Measurements from ENCODE around the gene CYBB.

Gene CYBB

GRCh38 chrX:37759878-37760418, 19.9 kb upstream of the CYBB start:
- Histone ChIP-seq H3K14ac (ENCODE audit: low read length in 2 of 2) (no peak overlapping the region), H3K36me3 (ENCODE audit: control insufficient read depth in 1 of 2, insufficient read depth in 2 of 2, low read depth in 1 of 2, low read length in 2 of 2) (no peaks in the 10 kb centered on the region), H4K91ac (ENCODE audit: low read length) (no peak overlapping the region), H3K9me3 (ENCODE audit: control insufficient read depth, low read length) (no peaks in the 10 kb centered on the region), H2BK15ac (ENCODE audit: low read depth, poor library complexity, severe bottlenecking) (no peak overlapping the region), H3K9ac (ENCODE audit: low read length) (no peak overlapping the region), H3K4me1 (ENCODE audit: control insufficient read depth, insufficient read depth, low read depth, low read length) (no peaks in the 10 kb centered on the region), H3K18ac (ENCODE audit: low read depth in 1 of 2, low read length in 2 of 2) (no peak overlapping the region), H3K27ac (ENCODE audit: low read length, poor library complexity, severe bottlenecking) (no peak overlapping the region), H3K79me1 (replicated peaks; ENCODE audit: low read length, poor library complexity, severe bottlenecking) (no peaks in the 10 kb centered on the region), H2BK5ac (ENCODE audit: low read depth, low read length, poor library complexity, severe bottlenecking) (no peak overlapping the region), H2AFZ (ENCODE audit: low read depth, low read length) (no peak overlapping the region), H3K4ac (ENCODE audit: low read depth in 1 of 2, low read length in 2 of 2) (no peak overlapping the region), H2BK12ac (ENCODE audit: low read length in 2 of 2) (no peak overlapping the region), H2BK120ac (ENCODE audit: low read depth, low read length) (no peak overlapping the region), H3K23ac (ENCODE audit: low read length in 2 of 2) (no peak overlapping the region), H3K27me3 (ENCODE audit: control insufficient read depth in 1 of 2, insufficient read depth in 1 of 2, low read length in 2 of 2) (peaks cover 0 to 14% of the 10 kb centered on the region in 2 experiments), H4K8ac (ENCODE audit: low read length) (no peak overlapping the region), H2AK5ac (ENCODE audit: low read length, severe bottlenecking) (no peak overlapping the region), H3K4me3 (ENCODE audit: insufficient read depth in 1 of 2, low read depth in 1 of 2, low read length in 2 of 2) (no peak overlapping the region), H3K4me2 (ENCODE audit: low read length, poor library complexity, severe bottlenecking) (no peak overlapping the region)
- DNase-seq: no peak
- WGBS: 78% methylated on average over 1 of the region's 2 CpGs

- Histone ChIP-seq H2BK120ac (ENCODE audit: low read depth, low read length) (no peak overlapping the region), H3K18ac (ENCODE audit: low read depth in 1 of 2, low read length in 2 of 2) (no peak overlapping the region), H3K36me3 (ENCODE audit: control insufficient read depth in 1 of 2, insufficient read depth in 2 of 2, low read depth in 1 of 2, low read length in 2 of 2) (no peaks in the 10 kb centered on the region), H3K4me2 (ENCODE audit: low read length, poor library complexity, severe bottlenecking) (no peak overlapping the region), H3K9ac (ENCODE audit: low read length) (no peak overlapping the region), H2AFZ (ENCODE audit: low read depth, low read length) (no peak overlapping the region), H3K27ac (ENCODE audit: low read length, poor library complexity, severe bottlenecking) (no peak overlapping the region), H2BK5ac (ENCODE audit: low read depth, low read length, poor library complexity, severe bottlenecking) (no peak overlapping the region), H2BK12ac (ENCODE audit: low read length in 2 of 2) (no peak overlapping the region), H2BK15ac (ENCODE audit: low read depth, poor library complexity, severe bottlenecking) (no peak overlapping the region), H3K4me1 (ENCODE audit: control insufficient read depth, insufficient read depth, low read depth, low read length) (no peaks in the 10 kb centered on the region), H3K27me3 (ENCODE audit: control insufficient read depth in 1 of 2, insufficient read depth in 1 of 2, low read length in 2 of 2) (peaks cover 0 to 6% of the 10 kb centered on the region in 2 experiments), H2AK5ac (ENCODE audit: low read length, severe bottlenecking) (no peak overlapping the region), H4K8ac (ENCODE audit: low read length) (no peak overlapping the region), H3K9me3 (ENCODE audit: control insufficient read depth, low read length) (no peaks in the 10 kb centered on the region), H3K14ac (ENCODE audit: low read length in 2 of 2) (no peak overlapping the region), H3K4ac (ENCODE audit: low read depth in 1 of 2, low read length in 2 of 2) (no peak overlapping the region), H3K79me1 (replicated peaks; ENCODE audit: low read length, poor library complexity, severe bottlenecking) (no peaks in the 10 kb centered on the region), H3K4me3 (ENCODE audit: insufficient read depth in 1 of 2, low read depth in 1 of 2, low read length in 2 of 2) (no peak overlapping the region), H3K23ac (ENCODE audit: low read length in 2 of 2) (no peak overlapping the region), H4K91ac (ENCODE audit: low read length) (no peak overlapping the region)
- DNase-seq: no peak
Measured at GRCh38 chrX:37763400-37763799, 16.5 kb upstream of the CYBB start.

GRCh38 chrX:37765507-37765906, 14.4 kb upstream of the CYBB start:
- Histone ChIP-seq H4K8ac (ENCODE audit: low read length) (no peak overlapping the region), H2BK120ac (ENCODE audit: low read depth, low read length) (no peak overlapping the region), H3K27me3 (ENCODE audit: control insufficient read depth in 1 of 2, insufficient read depth in 1 of 2, low read length in 2 of 2) (peaks cover 0 to 3% of the 10 kb centered on the region in 2 experiments), H3K14ac (ENCODE audit: low read length in 2 of 2) (no peak overlapping the region), H3K4me3 (ENCODE audit: insufficient read depth in 1 of 2, low read depth in 1 of 2, low read length in 2 of 2) (no peak overlapping the region), H3K27ac (ENCODE audit: low read length, poor library complexity, severe bottlenecking) (no peak overlapping the region), H3K36me3 (ENCODE audit: control insufficient read depth in 1 of 2, insufficient read depth in 2 of 2, low read depth in 1 of 2, low read length in 2 of 2) (no peaks in the 10 kb centered on the region), H3K9me3 (ENCODE audit: control insufficient read depth, low read length) (no peaks in the 10 kb centered on the region), H2AK5ac (ENCODE audit: low read length, severe bottlenecking) (no peak overlapping the region), H3K4me1 (ENCODE audit: control insufficient read depth, insufficient read depth, low read depth, low read length) (no peaks in the 10 kb centered on the region), H2AFZ (ENCODE audit: low read depth, low read length) (no peak overlapping the region), H3K9ac (ENCODE audit: low read length) (no peak overlapping the region), H2BK15ac (ENCODE audit: low read depth, poor library complexity, severe bottlenecking) (no peak overlapping the region), H3K4ac (ENCODE audit: low read depth in 1 of 2, low read length in 2 of 2) (no peak overlapping the region), H4K91ac (ENCODE audit: low read length) (no peak overlapping the region), H3K79me1 (replicated peaks; ENCODE audit: low read length, poor library complexity, severe bottlenecking) (no peaks in the 10 kb centered on the region), H2BK5ac (ENCODE audit: low read depth, low read length, poor library complexity, severe bottlenecking) (no peak overlapping the region), H3K23ac (ENCODE audit: low read length in 2 of 2) (no peak overlapping the region), H2BK12ac (ENCODE audit: low read length in 2 of 2) (no peak overlapping the region), H3K18ac (ENCODE audit: low read depth in 1 of 2, low read length in 2 of 2) (no peak overlapping the region), H3K4me2 (ENCODE audit: low read length, poor library complexity, severe bottlenecking) (no peak overlapping the region)
- no peak for DNase-seq

- Histone ChIP-seq H3K4me3 (ENCODE audit: insufficient read depth in 1 of 2, low read depth in 1 of 2, low read length in 2 of 2) (no peak overlapping the region), H2BK120ac (ENCODE audit: low read depth, low read length) (no peak overlapping the region), H3K36me3 (ENCODE audit: control insufficient read depth in 1 of 2, insufficient read depth in 2 of 2, low read depth in 1 of 2, low read length in 2 of 2) (no peaks in the 10 kb centered on the region), H2AK5ac (ENCODE audit: low read length, severe bottlenecking) (no peak overlapping the region), H3K4me2 (ENCODE audit: low read length, poor library complexity, severe bottlenecking) (no peak overlapping the region), H2BK15ac (ENCODE audit: low read depth, poor library complexity, severe bottlenecking) (no peak overlapping the region), H4K8ac (ENCODE audit: low read length) (no peak overlapping the region), H3K23ac (ENCODE audit: low read length in 2 of 2) (no peak overlapping the region), H2AFZ (ENCODE audit: low read depth, low read length) (no peak overlapping the region), H3K4ac (ENCODE audit: low read depth in 1 of 2, low read length in 2 of 2) (no peak overlapping the region), H2BK12ac (ENCODE audit: low read length in 2 of 2) (no peak overlapping the region), H3K14ac (ENCODE audit: low read length in 2 of 2) (no peak overlapping the region), H3K9me3 (ENCODE audit: control insufficient read depth, low read length) (no peaks in the 10 kb centered on the region), H3K4me1 (ENCODE audit: control insufficient read depth, insufficient read depth, low read depth, low read length) (no peaks in the 10 kb centered on the region), H3K27me3 (ENCODE audit: control insufficient read depth in 1 of 2, insufficient read depth in 1 of 2, low read length in 2 of 2) (no peaks in the 10 kb centered on the region), H2BK5ac (ENCODE audit: low read depth, low read length, poor library complexity, severe bottlenecking) (no peak overlapping the region), H3K79me1 (replicated peaks; ENCODE audit: low read length, poor library complexity, severe bottlenecking) (no peaks in the 10 kb centered on the region), H3K27ac (ENCODE audit: low read length, poor library complexity, severe bottlenecking) (no peak overlapping the region), H4K91ac (ENCODE audit: low read length) (no peak overlapping the region), H3K18ac (ENCODE audit: low read depth in 1 of 2, low read length in 2 of 2) (no peak overlapping the region), H3K9ac (ENCODE audit: low read length) (no peak overlapping the region)
- WGBS: 82% methylated on average over 1 of the region's 1 CpG
- DNase-seq: no peak
Measured at GRCh38 chrX:37767430-37767829, 12.4 kb upstream of the CYBB start.

Data from mesenchymal stem cell (in vitro differentiated cells and primary cell).